DND-41 (cell line): ENCODE results near the gene PNMA1.

Experiments
- CTCF ChIP-seq: IDR thresholded peaks from 2 replicates; pipeline ENCODE4 v1.5.1; 2012; ENCODE audit warnings: borderline replicate concordance, low read length, moderate library complexity, mild to moderate bottlenecking; ENCODE audit not compliant: poor library complexity, severe bottlenecking; ENCODE audit errors: extremely low read depth
- EZH2 ChIP-seq: IDR thresholded peaks from 3 replicates; pipeline ENCODE4 v1.6.1; 2012; ENCODE audit warnings: borderline replicate concordance, low read depth, mild to moderate bottlenecking, moderate library complexity, low read length, inconsistent platforms; ENCODE audit not compliant: severe bottlenecking

- TF ChIP-seq CTCF (no peak), EZH2 (no peak)
Measured at GRCh38 chr14:73720636-73721035, 6.5 kb upstream of the PNMA1 start.
